Colonic mucosa (tissue), 4 donors: Measurements from ENCODE around the gene PDE1C. TPM values are rescaled to one million over a fixed set of nuclear protein-coding genes. Genes with fewer than 3 reads are reported as not detected.

ENCODE experiments used
- DNase-seq: peaks from one replicate; pipeline ENCODE4 v3.0.0-alpha.2; 2020
- H3K27ac ChIP-seq: fragments of 200-600 bp; one replicate; pipeline ENCODE4 v1.8.0; 2021
- H3K27me3 ChIP-seq: fragments of 200-600 bp; one replicate; pipeline ENCODE4 v1.8.0; 2021
- H3K36me3 ChIP-seq: fragments of 200-600 bp; one replicate; pipeline ENCODE4 v1.8.0; 2021
- H3K4me1 ChIP-seq: fragments of 200-600 bp; one replicate; pipeline ENCODE4 v1.8.0; 2021; ENCODE audit warnings: mild to moderate bottlenecking
- H3K4me3 ChIP-seq: fragments of 200-600 bp; one replicate; pipeline ENCODE4 v1.8.0; 2021
- H3K9ac ChIP-seq, 2 donors: one replicate each; pipeline ENCODE4 v1.7.0; 2013; ENCODE audit warnings: control low read depth in 2 of 2, low read depth in 2 of 2, low read length in 2 of 2
- H3K9me3 ChIP-seq: fragments of 200-600 bp; one replicate; pipeline ENCODE4 v1.8.0; 2021
- CTCF ChIP-seq: fragments of 200-600 bp; IDR thresholded peaks from one replicate; pipeline ENCODE4 v1.8.0; 2022; ENCODE audit warnings: antibody characterized with exemption, mild to moderate bottlenecking
- intact Hi-C: fragments of 100-400 bp; cut with DNase I; formaldehyde crosslinking; loops from one replicate; pipeline ENCODE4 v1.14.1; 2022
- total RNA-seq, 2 donors: library from RNA; stranded (reverse); fragmentation: NEBNext Ultra II Directional in 1 of 2; extraction: Animal tissue kit (Norgen Biotek cat#: 25700) in 1 of 2; gene quantifications; one replicate each; pipeline ENCODE4 v1.2.1, GENCODE V29; 2021
- donor health status: healthy.
- donor health status: DM: no; HTN: no; CAD: no.
- donor health status: DM: no; HTN: no; CAD: no.

Gene PDE1C
- total RNA-seq, 2 donors from 2014 or later: 1.2 to 2.7 TPM

GRCh38 chr7:31982962-31983361, 87.2 kb downstream of the PDE1C start:
- TF ChIP-seq CTCF: no peak
- intact Hi-C loops: no loop called here
- no peak for DNase-seq
- Histone ChIP-seq H3K4me1 (no peaks in the 10 kb centered on the region), H3K9ac (no peak overlapping the region), H3K4me3 (no peak overlapping the region), H3K9me3 (no peaks in the 10 kb centered on the region), H3K27me3 (no peaks in the 10 kb centered on the region), H3K36me3 (no peaks in the 10 kb centered on the region), H3K27ac (no peak overlapping the region)

GRCh38 chr7:31981874-31982390, 88.3 kb downstream of the PDE1C start:
- Histone ChIP-seq H3K27me3 (no peaks in the 10 kb centered on the region), H3K36me3 (no peaks in the 10 kb centered on the region), H3K9me3 (no peaks in the 10 kb centered on the region), H3K9ac (no peak overlapping the region), H3K4me1 (no peaks in the 10 kb centered on the region), H3K4me3 (no peak overlapping the region), H3K27ac (no peak overlapping the region)
- intact Hi-C loops: no loop called here
- no peak for DNase-seq
- no peak for TF ChIP-seq CTCF

GRCh38 chr7:31979690-31980330, 90.4 kb downstream of the PDE1C start:
- no peak overlapping the region for H3K9ac ChIP-seq
- no peaks in the 10 kb centered on the region for H3K36me3 ChIP-seq
- intact Hi-C loops: no loop called here
- no peak for DNase-seq
- no peaks in the 10 kb centered on the region for H3K27me3 ChIP-seq
- no peak overlapping the region for H3K27ac ChIP-seq
- TF ChIP-seq CTCF: no peak
- no peaks in the 10 kb centered on the region for H3K4me1 ChIP-seq
- H3K4me3 ChIP-seq: no peak overlapping the region
- H3K9me3 ChIP-seq: no peaks in the 10 kb centered on the region

GRCh38 chr7:31975546-31975945, 94.7 kb downstream of the PDE1C start:
- H3K36me3 ChIP-seq: no peaks in the 10 kb centered on the region
- intact Hi-C loops: no loop called here
- no peak overlapping the region for H3K27ac ChIP-seq
- H3K27me3 ChIP-seq: no peaks in the 10 kb centered on the region
- no peak for TF ChIP-seq CTCF
- no peaks in the 10 kb centered on the region for H3K9me3 ChIP-seq
- no peak for DNase-seq
- H3K9ac ChIP-seq: no peak overlapping the region
- H3K4me3 ChIP-seq: no peak overlapping the region
- no peaks in the 10 kb centered on the region for H3K4me1 ChIP-seq

GRCh38 chr7:31974351-31974750, 95.9 kb downstream of the PDE1C start:
- Histone ChIP-seq H3K9me3 (no peaks in the 10 kb centered on the region), H3K27ac (no peak overlapping the region), H3K4me3 (no peak overlapping the region), H3K27me3 (no peaks in the 10 kb centered on the region), H3K36me3 (no peaks in the 10 kb centered on the region), H3K9ac (no peak overlapping the region), H3K4me1 (no peaks in the 10 kb centered on the region)
- intact Hi-C loops: no loop called here
- DNase-seq: no peak
- no peak for TF ChIP-seq CTCF
